ENCODE measurements around the gene MPDZ.

The MPDZ gene

DNA sequence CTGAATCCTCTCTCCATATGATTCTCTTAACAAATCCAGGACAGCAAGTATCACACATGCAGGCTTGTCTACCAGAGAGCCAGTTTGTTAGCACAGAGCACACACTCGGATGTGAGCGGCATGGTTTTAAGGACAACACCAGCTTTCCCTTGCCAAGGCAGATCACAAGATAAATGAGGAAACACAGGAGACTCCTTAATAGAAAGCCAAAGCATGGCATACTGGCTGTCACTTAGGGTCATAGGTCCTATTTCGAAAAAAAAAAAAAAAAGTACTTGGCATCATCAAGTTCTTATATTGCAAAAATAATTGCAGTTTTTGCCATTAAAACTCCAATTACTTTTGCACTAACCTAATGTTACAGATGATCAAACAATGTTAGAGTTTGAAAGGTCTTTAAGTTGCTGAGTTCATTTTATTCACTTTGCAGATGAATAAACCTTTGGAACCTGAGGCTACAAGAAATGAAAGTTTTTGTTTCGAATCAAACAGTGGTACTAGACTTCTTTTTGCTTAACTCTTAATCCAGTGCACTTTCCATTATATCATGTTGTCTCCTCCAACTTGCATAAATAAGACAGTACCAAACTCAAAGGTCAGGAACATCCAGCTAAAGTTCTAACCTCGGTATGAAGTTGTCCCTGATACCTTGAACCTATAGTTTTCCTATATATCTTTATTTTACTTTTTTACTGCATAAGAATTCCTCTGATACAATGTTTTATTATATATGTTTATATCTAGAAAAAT is 138.5 kb downstream of the MPDZ start:
- H3K27ac ChIP-seq = no peak overlapping the region
- DNase-seq (ENCODE audit: low read depth, low spot score) = no peak

DNA sequence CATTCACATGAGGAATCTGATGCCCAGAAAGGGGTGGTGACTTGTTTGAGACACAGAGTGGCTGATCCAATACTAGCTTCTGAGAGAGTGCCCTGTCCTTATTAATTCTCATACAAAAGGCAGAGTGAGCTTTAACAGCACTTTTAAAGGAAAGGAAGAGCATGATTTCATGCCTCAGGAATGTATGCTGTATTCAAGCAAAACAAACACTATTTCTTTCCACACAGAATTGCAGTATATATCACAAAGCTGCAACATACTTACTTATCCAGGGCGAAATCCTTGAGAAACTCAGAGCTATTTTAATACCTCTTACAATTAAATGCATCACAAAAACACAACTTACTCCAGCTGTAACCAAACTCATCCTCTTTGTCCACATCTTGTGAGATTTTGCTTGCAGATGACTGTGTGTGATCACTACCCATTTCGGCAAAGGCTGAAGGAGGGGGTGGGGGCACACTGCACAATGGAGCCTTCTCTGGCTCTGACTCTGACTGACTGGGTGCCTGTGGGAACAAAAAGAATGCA is 139.8 kb downstream of the MPDZ start:
- peak overlapping the region; percentile 64 for H3K27ac ChIP-seq
- no peak for DNase-seq (ENCODE audit: low read depth, low spot score)

DNA sequence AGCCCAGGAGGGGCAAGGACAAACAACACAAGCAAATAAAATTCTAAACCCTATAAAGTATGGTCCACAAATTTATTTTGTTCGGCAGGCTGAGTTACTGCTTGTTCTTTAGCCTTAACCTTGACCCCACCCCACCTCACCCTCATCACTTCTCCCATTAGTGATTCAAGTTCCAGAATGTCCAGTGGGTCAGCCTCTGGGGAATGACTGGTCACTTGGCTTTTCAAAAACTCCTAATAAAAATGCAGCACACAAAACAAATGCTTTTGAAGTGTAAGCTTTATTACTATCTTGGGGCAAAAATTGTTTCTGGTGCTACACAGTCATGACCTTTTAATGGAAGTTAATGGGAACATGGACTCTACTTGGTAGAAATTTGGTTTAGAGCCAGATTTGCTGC is 142.1 kb downstream of the MPDZ start:
- no peak overlapping the region for H3K27ac ChIP-seq
- DNase-seq (ENCODE audit: low read depth, low spot score) = no peak

DNA sequence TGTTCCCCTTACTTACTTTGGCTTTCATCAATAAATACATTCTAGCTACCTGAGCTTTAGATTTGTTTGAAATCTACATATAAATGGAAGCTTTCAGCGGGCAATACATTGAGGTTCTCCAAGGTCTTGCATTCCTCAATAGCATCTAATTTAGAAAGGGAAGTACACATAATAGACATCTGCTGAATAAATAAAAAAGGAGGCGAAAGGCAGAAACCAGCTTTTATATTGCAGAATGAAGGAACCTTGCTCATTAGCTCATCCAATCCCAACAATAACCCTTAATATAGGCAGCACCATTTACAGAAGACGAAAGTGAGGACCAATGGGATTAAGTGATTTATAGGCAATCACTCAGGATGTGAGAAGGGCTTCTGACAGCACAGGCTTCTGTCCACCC is 147.5 kb downstream of the MPDZ start:
- H3K27ac ChIP-seq = no peak overlapping the region
- DNase-seq (ENCODE audit: low read depth, low spot score) = no peak

DNA sequence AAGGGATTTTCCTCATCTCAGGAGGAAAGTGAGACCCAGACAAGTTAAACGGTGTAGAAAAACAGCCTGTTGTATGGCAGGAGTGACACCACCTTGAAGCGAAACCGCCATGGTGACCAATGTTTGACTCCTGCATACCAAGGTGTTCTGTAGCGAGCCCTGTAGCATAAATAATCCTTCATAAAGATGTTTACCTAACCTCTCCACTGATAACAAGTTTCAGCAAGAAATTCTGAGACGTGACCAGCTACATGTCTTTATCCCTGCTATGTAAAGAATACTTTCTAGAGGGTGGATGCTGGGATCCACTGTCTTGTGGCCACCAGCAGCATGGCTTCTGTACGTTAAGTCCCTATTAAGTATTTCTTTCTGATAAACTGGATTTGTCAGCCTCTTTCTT is 148.1 kb downstream of the MPDZ start:
- DNase-seq (ENCODE audit: low read depth, low spot score) = peak; percentile 43
- H3K27ac ChIP-seq = no peak overlapping the region

DNA sequence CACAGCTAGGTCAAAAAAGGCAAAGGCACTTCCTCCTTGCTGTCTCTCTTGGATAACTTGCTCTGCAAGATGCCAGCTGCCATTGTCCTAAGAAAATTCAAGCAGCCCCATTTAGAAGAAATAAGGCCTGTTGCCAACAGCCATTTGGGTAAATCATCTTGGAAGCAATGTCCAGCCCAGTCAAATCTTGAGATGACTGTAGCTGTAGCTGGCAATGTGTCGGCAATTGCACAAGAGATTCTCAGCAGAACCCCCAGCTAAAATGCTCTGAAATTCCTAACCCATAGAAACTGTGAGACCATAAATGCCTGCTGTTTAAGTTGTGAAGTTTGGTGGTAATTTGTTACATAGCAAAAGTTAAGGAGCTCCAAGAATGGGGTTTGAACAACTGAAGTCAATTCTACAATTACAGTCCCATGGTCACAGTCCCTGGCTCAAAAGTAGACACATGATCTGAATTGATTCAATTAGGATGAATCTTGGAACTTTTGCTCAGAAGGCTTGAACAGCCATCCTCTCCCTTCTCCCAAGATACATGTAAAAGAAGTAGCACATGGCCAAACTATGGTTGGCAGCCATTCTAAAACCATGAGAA is 151.1 kb downstream of the MPDZ start:
- no peak for DNase-seq (ENCODE audit: low read depth, low spot score)
- no peak overlapping the region for H3K27ac ChIP-seq

DNA sequence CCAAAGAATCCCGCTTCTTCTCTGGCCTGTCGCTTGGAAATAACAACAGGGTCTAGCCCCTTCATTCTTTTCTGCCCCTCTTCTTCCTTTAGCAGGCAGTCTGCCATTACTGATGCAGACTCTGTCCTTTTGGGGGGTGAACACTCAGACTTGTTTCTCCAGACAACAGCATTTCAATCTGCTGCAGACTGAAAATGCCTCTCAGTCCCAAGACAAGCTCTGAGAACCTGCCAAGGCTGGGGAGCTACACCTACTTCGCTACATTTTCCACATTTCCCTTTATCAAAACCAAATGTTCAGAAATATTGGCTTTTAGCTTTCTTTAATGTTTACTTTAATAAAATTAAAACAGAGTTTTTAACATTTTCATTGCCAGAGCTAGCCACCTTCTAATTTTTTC is 152.4 kb downstream of the MPDZ start:
- no peak overlapping the region for H3K27ac ChIP-seq
- DNase-seq (ENCODE audit: low read depth, low spot score) = no peak

DNA sequence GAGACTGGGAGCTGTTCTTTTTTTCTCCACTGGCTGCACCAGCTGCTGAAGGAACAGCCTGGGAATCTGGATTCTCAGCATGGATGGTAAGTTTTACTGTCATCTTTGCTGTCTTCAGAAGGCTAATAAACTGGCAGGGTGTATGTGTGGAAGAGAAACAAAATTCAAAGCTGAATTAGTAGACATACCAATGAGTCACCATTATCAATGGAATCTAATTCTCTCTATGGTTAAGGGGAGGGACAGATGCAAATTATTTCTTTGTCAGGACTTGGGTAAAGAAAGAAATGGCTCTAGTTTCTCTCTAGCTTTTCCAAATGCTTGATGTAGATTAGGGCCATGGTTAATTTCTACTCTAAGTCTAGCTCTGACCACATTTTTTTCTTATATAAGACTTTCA is 154.2 kb downstream of the MPDZ start:
- no peak overlapping the region for H3K27ac ChIP-seq
- DNase-seq (ENCODE audit: low read depth, low spot score) = no peak

DNA sequence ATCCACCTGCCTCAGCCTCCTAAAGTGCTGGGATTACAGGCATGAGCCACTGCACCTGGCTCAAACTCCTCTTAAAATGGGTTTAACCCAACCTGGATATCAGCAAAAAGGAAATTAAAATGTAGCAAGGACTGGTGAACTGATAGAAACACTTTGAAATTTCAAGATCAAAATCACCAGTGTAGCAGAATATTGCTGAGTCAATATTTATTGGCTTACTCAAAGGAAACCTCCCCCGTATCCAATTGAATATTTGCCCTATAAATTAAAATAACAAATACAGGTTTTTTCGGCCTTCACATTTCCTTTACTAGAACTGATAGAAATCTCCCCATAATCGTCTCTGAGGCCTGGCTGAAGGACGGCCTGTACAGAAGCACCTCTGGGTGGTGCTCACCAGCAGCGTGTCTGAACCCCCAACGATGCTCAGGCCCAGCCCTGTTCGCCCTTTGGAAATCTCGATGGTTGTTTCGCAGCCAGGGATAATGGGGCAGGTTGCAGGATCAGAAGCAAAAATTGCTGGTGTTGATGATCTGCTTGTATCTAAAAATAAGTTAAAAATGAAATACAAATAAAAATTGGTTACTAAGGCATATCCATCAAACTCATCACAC is 156.6 kb downstream of the MPDZ start:
- H3K27ac ChIP-seq = no peak overlapping the region
- no peak for DNase-seq (ENCODE audit: low read depth, low spot score)

DNA sequence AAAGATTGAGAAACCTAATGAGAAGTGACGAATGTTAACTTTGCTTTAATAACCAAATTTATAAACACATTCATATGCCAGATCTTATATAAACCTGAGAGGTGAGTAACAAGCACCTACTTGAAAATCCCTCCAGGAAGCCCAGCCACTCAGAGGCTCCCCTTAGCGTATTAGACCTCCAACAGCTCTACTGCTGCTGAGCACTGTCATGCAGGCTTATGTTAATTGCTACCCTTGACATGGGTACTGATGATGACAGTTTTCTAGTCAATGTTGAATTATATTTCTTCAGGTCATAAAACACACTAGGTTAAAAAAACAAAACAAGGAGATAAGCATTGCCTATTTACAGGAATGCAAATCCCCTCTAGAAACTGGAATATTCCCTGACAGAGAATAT is 161.2 kb downstream of the MPDZ start:
- DNase-seq (ENCODE audit: low read depth, low spot score) = no peak
- no peak overlapping the region for H3K27ac ChIP-seq

DNA sequence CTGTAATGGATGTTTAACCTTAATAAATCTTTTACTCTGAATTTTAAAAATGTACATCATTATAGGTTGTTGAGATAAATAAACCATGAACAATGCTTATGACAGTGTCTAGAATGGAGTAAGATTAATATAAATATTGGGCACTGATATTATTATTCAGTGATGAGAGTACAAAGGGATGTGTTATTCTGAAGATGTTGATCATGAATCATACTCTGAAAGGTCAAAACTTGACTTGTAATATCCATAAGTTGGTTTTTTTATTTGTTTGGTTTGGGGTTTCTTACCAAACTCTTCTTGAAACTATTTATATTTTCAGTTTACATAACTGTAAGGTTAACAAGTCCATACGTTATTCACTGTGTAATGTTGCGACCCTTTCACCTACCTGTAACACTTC is 163.2 kb downstream of the MPDZ start:
- no peak overlapping the region for H3K27ac ChIP-seq
- no peak for DNase-seq (ENCODE audit: low read depth, low spot score)

DNA sequence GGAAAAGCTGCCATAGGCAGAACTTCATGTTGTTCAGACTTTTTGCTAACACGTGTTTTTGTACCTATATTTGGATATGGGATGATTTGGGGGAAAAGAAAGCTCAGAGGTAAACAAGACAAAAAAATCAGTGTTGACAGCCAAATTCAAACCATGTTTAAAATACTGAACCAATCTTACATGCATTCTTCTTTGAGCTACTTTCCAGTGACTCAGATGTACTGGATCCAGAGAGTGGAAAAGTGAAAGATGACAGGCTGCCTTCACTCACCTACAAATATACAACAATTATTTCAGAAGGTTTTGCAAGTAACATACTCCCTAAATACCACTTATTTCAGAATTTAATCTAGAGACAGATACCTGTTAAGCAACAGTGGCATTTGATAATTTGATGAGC is 165.7 kb downstream of the MPDZ start:
- no peak for DNase-seq (ENCODE audit: low read depth, low spot score)

DNA sequence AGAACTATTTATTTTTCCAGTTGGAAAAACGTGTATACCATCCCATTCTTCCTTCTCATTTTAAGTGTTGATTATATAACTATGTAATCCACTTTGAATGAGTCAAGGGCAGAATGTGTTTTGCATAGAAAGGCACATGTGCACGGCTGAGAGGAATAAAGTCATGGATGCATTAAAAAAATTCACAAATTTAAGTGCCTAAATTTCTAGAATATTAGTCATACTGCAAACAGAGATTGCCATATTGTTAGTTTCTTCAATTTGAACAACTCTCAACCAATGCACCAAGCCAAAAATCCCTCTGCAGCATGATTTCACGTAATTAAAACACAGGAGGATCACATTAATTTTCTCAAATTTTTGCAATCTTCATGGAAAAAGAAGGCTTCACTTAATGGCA is 166.3 kb downstream of the MPDZ start:
- no peak overlapping the region for H3K27ac ChIP-seq
- no peak for DNase-seq (ENCODE audit: low read depth, low spot score)

More for the DNA sequence above, 165.7 kb downstream of the MPDZ start:
- no peak overlapping the region for H3K27ac ChIP-seq

DNA sequence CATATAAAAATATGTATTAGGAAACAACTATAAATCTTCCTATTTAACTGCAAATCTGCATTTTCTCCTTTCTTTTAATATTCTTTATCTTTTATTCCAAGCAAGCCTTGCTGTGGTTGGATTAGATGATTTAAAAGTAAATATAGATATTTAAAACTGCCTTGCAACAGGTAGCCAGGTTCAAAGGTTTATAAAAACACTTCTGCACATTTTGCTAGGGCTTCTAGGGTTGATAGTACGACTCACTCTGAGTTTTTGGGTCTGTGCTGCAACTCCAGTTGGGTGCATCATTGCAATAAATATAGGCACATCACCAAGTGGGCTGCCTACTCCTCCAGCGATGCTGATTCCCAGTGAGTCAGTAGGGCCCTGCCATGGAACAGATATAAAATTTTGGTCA is 167.7 kb downstream of the MPDZ start:
- no peak for DNase-seq (ENCODE audit: low read depth, low spot score)

DNA sequence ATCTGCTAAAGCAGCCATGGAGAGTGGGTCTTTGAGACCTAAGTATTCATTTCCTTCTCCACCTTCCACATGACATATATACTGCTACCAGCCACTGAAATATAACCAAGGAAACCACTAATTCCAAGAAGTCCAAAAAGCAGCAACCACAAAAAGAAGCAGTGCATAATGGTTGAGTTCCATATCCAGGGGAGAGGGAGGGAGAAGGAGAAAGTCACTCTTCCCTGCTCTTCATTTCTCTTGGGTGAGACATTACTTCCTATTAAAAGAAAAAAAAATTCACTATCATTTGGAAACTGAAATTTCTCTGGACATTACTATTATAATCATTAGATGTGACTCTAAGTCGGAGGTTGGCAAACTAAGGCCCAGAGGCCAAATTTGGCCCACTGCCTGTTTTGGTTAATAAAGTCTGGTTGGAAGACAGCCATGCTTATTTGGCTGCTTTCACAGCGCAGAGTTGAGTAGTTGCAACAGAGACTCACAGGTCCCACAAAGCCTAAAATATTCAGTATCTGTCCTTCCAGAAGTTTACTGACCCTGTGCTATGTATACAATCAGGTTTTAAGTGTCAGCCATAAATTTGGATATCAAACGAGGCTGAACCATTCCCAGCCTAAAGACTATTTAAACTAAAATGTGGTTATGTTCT is 168.6 kb downstream of the MPDZ start:
- H3K27ac ChIP-seq = no peak overlapping the region
- no peak for DNase-seq (ENCODE audit: low read depth, low spot score)

More for the DNA sequence above, 167.7 kb downstream of the MPDZ start:
- no peak overlapping the region for H3K27ac ChIP-seq

DNA sequence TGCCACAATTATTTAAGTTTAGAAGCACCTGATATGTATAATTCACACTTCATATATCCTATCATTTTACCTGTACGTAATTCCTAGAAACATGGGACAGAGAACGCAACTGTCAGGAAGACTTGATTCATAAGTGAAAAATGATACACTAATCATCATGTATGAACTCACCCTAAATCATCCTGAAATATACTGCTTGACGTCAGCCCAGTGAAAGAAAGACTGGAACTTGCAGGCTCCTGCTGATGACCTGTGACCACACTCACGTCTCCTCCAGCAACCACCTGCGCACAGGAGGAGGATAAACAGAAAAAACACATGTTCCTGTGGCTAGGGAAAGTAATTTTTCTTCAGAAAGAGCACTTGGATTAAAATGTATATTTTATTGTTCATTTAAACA is 169.7 kb downstream of the MPDZ start:
- no peak overlapping the region for H3K27ac ChIP-seq
- DNase-seq (ENCODE audit: low read depth, low spot score) = no peak

DNA sequence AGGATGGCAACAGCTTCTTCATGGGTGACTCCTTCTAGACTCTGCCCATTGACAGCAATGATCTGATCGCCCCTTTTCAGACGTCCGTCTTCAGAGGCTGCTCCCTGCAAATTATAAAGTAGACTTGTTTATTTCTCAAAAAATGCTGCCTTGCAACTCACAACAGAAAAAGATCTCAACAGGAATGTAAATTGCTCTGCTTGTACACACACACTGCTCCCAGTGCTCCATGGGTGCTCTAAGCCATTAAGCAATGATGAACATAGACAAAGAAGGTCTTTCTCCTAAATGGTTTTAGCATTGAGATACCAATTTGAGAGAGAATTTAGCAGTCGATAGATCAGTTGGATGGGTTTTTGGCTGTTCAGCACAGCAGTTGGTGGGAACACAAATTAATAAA is 172.5 kb downstream of the MPDZ start:
- H3K27ac ChIP-seq = no peak overlapping the region
- no peak for DNase-seq (ENCODE audit: low read depth, low spot score)

DNA sequence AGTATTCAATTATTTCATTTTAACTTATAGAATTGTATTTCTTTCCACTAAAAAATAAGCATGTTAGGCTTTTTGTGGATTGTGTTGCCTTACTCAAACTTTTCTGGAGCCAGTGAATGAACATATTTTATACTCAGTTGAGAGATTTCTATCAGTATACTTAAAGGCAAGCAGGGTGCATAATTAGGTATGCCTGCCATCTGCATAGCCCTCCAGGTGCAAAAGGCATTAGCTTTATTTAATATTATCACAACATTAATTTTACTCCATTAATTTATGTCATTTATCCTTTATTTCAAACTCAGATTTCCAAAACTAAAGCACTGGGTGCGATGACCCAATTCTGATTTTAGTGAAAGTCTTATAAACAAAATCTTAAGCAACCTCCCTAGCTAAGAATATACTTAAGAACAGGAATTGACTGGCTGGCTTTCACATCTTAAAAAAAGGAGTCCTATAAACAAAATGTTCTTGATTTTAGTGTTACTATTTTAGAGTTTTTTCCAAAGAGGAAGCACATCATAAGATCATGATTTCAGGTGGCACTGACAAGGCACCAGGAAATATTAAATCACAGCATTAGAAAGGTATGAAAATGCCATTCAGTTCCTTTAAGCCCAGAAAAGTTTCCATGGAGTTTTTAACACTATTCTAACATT is 178.4 kb downstream of the MPDZ start:
- no peak for DNase-seq (ENCODE audit: low read depth, low spot score)
- H3K27ac ChIP-seq = no peak overlapping the region

DNA sequence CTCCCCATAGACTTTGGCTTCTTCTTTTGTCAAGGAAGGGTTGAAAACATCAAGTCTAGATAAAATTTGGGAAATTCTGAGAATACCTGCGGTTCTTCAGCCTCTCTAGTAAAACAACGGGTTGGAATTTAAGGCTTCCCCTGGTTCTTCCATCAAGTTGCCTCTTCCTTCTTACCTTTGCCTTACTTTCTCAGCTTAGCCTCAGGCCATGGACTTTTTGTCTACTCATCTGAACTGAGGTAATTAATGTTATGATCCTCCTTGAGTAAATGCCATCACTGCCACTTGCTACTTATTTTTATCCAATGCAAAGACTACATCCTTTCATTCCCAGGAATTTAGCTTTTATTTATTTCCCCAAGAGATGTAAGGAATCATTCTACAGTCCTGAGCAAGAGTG is 184.4 kb downstream of the MPDZ start:
- no peak for DNase-seq (ENCODE audit: low read depth, low spot score)
- no peak overlapping the region for H3K27ac ChIP-seq

DNA sequence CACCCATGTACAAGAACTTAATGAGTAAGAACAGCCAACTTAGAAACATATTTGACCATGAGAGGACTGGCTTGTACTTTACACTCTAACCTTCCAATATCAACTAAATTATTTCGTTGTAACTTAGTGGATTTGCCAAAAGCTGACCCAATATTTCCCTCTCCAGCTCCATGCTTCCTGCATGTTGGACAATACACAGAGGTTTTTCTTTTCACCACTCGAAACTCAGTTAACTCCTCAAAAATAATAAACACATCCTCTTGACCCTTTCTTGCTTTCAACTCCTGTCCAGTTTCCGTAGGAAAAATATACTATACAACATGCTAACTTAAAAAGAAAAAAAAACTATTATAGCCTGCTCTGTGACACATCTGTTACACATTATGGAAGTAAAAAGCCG is 188.9 kb downstream of the MPDZ start:
- no peak overlapping the region for H3K27ac ChIP-seq
- no peak for DNase-seq (ENCODE audit: low read depth, low spot score)

DNA sequence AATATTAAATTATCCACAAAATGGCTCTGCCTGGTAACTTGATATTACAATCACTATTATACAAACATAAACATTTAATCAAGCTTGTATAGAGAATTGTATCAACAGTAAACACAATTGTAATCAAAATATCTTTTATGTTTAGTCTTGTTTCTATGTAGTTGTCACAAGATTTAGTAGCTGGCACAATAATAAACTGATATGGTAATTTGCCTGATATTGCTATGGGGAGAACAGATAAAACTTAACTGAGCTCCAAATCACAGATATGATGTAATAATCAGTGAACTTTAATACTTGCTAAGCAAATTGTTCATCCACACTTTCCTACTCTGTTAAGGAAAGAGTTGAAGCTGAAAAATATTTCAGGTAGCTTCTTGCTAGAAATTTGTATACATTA is 189.8 kb downstream of the MPDZ start:
- no peak for DNase-seq (ENCODE audit: low read depth, low spot score)
- H3K27ac ChIP-seq = no peak overlapping the region

All from epithelial cell of prostate (primary cell).